Measurements from ENCODE around the gene TEX35.

Gene TEX35

DNA sequence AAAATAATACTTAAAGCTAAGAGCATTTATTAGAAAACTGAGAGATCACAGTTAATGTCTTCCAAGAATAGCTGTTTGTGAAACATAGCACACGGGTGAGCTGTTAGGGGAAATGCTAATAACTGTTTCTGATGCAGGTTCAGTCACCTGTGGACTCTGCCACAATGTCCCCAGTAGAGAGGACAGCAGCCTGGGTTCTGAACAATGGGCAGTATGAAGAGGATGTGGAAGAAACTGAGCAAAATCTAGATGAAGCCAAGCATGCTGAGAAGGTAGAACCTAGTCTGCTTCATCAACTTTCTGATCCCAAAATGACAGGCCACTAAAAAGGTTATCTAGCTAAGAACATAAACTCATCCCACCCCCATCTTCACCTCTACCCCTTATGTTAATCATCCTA, 48.8 kb upstream of the TEX35 start (continued):
- TF ChIP-seq ATF2 (tag by site-specific recombination; IDR thresholded peaks at IDR 0.05; ENCODE audit: low read depth) = no peak
- TF ChIP-seq ZNF571 (tag by site-specific recombination; IDR thresholded peaks at IDR 0.05) = no peak
- no peak for TF ChIP-seq GLIS2 (tag by site-specific recombination; IDR thresholded peaks at IDR 0.05)
- TF ChIP-seq, protein P1, sequence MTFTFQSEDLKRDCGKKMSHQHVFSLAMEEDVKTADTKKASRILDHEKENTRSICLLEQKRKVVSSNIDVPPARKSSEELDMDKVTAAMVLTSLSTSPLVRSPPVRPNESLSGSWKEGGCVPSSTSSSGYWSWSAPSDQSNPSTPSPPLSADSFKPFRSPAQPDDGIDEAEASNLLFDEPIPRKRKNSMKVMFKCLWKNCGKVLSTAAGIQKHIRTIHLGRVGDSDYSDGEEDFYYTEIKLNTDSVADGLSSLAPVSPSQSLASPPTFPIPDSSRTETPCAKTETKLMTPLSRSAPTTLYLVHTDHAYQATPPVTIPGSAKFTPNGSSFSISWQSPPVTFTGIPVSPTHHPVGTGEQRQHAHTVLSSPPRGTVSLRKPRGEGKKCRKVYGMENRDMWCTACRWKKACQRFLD (tag by site-specific recombination; IDR thresholded peaks at IDR 0.05) = no peak
- no peak for TF ChIP-seq ZBTB17 (tag by site-specific recombination; IDR thresholded peaks at IDR 0.05)
- TF ChIP-seq REPIN1 (tag by site-specific recombination; IDR thresholded peaks at IDR 0.05; ENCODE audit: low read depth) = no peak
- no peak for TF ChIP-seq HOXA7 (CRISPR knock-in tag; IDR thresholded peaks at IDR 0.05; ENCODE audit: borderline replicate concordance)
- TF ChIP-seq SETDB1 (IDR thresholded peaks at IDR 0.05; ENCODE audit: insufficient read length, low read length) = no peak

DNA sequence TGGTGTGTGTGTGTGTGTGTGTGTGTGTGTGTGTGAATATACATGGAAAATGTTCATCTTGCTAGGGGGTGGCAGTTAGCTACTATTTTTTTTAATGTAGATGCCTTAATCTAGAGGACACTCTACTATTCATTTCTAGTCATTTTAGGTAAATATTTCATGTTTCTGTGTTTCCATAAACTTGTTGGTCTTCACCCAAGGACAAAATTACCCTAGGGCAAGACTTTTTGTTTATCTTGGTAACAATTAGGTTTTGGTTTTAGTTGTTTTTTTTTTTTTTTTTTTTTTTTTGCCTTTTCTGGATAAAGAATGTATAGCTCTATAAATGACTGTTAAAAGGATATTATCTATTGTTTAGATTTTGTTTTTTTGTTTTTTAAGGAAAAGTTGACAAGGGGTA, 48.3 kb upstream of the TEX35 start:
- no peaks in the 10 kb centered on the region for H3K9me3 ChIP-seq (ENCODE audit: control insufficient read depth, insufficient read depth, low read depth, low read length)
- TF ChIP-seq ZNF501 (tag by site-specific recombination; IDR thresholded peaks at IDR 0.05) (no peak), ZBTB20 (tag by site-specific recombination; IDR thresholded peaks at IDR 0.05) (no peak), GLIS1 (tag by site-specific recombination; IDR thresholded peaks at IDR 0.05) (no peak), ZNF776 (tag by site-specific recombination; IDR thresholded peaks at IDR 0.05; ENCODE audit: borderline replicate concordance) (no peak), ZBTB44 (tag by site-specific recombination; IDR thresholded peaks at IDR 0.05) (no peak), HOXD13 (CRISPR knock-in tag; IDR thresholded peaks at IDR 0.05; ENCODE audit: borderline replicate concordance) (no peak), ZNF133 (tag by site-specific recombination; IDR thresholded peaks at IDR 0.05) (no peak), ZFP69B (tag by site-specific recombination; IDR thresholded peaks at IDR 0.05) (no peak), ZNF175 (tag by site-specific recombination; IDR thresholded peaks at IDR 0.05) (no peak), ZNF549 (tag by site-specific recombination; IDR thresholded peaks at IDR 0.05) (no peak), ZSCAN16 (tag by site-specific recombination; IDR thresholded peaks at IDR 0.05) (no peak), ZNF555 (tag by site-specific recombination; conservative IDR thresholded peaks at IDR 0.05) (no peak), ZBTB6 (tag by site-specific recombination; IDR thresholded peaks at IDR 0.05) (no peak), ZNF677 (tag by site-specific recombination; IDR thresholded peaks at IDR 0.05) (no peak), PRDM4 (tag by site-specific recombination; IDR thresholded peaks at IDR 0.05) (no peak), ZNF544 (tag by site-specific recombination; IDR thresholded peaks at IDR 0.05) (no peak)
- TF ChIP-seq, protein P2, sequence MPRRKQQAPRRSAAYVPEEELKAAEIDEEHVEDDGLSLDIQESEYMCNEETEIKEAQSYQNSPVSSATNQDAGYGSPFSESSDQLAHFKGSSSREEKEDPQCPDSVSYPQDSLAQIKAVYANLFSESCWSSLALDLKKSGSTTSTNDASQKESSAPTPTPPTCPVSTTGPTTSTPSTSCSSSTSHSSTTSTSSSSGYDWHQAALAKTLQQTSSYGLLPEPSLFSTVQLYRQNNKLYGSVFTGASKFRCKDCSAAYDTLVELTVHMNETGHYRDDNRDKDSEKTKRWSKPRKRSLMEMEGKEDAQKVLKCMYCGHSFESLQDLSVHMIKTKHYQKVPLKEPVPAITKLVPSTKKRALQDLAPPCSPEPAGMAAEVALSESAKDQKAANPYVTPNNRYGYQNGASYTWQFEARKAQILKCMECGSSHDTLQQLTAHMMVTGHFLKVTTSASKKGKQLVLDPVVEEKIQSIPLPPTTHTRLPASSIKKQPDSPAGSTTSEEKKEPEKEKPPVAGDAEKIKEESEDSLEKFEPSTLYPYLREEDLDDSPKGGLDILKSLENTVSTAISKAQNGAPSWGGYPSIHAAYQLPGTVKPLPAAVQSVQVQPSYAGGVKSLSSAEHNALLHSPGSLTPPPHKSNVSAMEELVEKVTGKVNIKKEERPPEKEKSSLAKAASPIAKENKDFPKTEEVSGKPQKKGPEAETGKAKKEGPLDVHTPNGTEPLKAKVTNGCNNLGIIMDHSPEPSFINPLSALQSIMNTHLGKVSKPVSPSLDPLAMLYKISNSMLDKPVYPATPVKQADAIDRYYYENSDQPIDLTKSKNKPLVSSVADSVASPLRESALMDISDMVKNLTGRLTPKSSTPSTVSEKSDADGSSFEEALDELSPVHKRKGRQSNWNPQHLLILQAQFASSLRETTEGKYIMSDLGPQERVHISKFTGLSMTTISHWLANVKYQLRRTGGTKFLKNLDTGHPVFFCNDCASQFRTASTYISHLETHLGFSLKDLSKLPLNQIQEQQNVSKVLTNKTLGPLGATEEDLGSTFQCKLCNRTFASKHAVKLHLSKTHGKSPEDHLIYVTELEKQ (tag by site-specific recombination; IDR thresholded peaks at IDR 0.05; ENCODE audit: borderline replicate concordance) = no peak
- H3K4me1 ChIP-seq (ENCODE audit: control insufficient read depth, insufficient read depth, low read length) = no peaks in the 10 kb centered on the region
- POLR2A ChIA-PET = interaction anchor here (0.6 kb wide), 1 partner anchor 14 kb away, joined by 4 read pairs; no protein-coding TSS in a partner anchor
- H3K4me3 ChIP-seq (ENCODE audit: low read depth, low read length) = no peak overlapping the region
- no peak overlapping the region for H3K27ac ChIP-seq (ENCODE audit: extremely low read depth, low read depth, low read length)
- CTCF ChIA-PET = interaction anchor here (0.6 to 2.6 kb wide), 4 partner anchors 28 to 538 kb away, joined by 3 to 19 read pairs (median 4); no protein-coding TSS in a partner anchor
- peaks cover 0 to 16% of the 10 kb centered on the region in 2 experiments; a peak in 1 of 3 replicates for H3K36me3 ChIP-seq (ENCODE audit: control insufficient read depth in 2 of 2, insufficient read depth in 1 of 2, low read length in 2 of 2)

Measured in HEK293 (cell line).